ENCODE results near the gene CDK14.

Gene CDK14

DNA sequence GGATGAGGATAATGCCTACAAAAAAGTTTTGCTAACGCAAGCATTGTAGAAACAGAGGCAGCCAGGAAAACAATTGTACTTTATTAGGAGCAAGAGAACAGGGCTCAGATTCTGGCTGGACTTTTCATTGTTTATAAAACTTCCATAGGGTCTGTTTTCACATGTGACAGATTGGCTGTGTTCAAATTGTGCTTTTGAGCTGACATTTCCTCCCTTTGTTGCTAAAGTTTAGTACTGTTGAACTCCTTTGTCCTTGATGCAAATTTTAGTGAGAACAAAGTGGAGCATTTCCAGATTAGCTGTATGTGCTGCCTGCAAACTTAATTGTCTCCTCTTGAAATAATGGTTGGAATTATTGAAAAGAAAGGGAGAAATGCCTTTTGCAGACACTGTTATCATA, 447.1 kb downstream of the CDK14 start:
- no peak for TF ChIP-seq POLR2AphosphoS5 (IDR thresholded peaks at IDR 0.05; ENCODE audit: low read depth)
- TF ChIP-seq, protein P1, sequence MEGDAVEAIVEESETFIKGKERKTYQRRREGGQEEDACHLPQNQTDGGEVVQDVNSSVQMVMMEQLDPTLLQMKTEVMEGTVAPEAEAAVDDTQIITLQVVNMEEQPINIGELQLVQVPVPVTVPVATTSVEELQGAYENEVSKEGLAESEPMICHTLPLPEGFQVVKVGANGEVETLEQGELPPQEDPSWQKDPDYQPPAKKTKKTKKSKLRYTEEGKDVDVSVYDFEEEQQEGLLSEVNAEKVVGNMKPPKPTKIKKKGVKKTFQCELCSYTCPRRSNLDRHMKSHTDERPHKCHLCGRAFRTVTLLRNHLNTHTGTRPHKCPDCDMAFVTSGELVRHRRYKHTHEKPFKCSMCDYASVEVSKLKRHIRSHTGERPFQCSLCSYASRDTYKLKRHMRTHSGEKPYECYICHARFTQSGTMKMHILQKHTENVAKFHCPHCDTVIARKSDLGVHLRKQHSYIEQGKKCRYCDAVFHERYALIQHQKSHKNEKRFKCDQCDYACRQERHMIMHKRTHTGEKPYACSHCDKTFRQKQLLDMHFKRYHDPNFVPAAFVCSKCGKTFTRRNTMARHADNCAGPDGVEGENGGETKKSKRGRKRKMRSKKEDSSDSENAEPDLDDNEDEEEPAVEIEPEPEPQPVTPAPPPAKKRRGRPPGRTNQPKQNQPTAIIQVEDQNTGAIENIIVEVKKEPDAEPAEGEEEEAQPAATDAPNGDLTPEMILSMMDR (IDR thresholded peaks at IDR 0.05; ENCODE audit: insufficient read depth, low read length) = no peak
- TF ChIP-seq, protein P2, sequence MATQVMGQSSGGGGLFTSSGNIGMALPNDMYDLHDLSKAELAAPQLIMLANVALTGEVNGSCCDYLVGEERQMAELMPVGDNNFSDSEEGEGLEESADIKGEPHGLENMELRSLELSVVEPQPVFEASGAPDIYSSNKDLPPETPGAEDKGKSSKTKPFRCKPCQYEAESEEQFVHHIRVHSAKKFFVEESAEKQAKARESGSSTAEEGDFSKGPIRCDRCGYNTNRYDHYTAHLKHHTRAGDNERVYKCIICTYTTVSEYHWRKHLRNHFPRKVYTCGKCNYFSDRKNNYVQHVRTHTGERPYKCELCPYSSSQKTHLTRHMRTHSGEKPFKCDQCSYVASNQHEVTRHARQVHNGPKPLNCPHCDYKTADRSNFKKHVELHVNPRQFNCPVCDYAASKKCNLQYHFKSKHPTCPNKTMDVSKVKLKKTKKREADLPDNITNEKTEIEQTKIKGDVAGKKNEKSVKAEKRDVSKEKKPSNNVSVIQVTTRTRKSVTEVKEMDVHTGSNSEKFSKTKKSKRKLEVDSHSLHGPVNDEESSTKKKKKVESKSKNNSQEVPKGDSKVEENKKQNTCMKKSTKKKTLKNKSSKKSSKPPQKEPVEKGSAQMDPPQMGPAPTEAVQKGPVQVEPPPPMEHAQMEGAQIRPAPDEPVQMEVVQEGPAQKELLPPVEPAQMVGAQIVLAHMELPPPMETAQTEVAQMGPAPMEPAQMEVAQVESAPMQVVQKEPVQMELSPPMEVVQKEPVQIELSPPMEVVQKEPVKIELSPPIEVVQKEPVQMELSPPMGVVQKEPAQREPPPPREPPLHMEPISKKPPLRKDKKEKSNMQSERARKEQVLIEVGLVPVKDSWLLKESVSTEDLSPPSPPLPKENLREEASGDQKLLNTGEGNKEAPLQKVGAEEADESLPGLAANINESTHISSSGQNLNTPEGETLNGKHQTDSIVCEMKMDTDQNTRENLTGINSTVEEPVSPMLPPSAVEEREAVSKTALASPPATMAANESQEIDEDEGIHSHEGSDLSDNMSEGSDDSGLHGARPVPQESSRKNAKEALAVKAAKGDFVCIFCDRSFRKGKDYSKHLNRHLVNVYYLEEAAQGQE (IDR thresholded peaks at IDR 0.05; ENCODE audit: insufficient replicate concordance, low read depth) = no peak
- no peak for TF ChIP-seq SPI1 (IDR thresholded peaks at IDR 0.05; ENCODE audit: borderline replicate concordance, low read depth)
- no peak for TF ChIP-seq GABPA (IDR thresholded peaks at IDR 0.05; ENCODE audit: low read depth)
- DNase-seq (ENCODE audit: low read depth in 1 of 2, low spot score in 1 of 2) = no peak
- H3K4me3 ChIP-seq (replicated peaks; ENCODE audit: insufficient read depth, low read length) = no peak overlapping the region
- no peak overlapping the region for H3K27ac ChIP-seq (replicated peaks)
- H3K27me3 ChIP-seq (ENCODE audit: insufficient read depth, poor library complexity, severe bottlenecking) = no peaks in the 10 kb centered on the region

DNA sequence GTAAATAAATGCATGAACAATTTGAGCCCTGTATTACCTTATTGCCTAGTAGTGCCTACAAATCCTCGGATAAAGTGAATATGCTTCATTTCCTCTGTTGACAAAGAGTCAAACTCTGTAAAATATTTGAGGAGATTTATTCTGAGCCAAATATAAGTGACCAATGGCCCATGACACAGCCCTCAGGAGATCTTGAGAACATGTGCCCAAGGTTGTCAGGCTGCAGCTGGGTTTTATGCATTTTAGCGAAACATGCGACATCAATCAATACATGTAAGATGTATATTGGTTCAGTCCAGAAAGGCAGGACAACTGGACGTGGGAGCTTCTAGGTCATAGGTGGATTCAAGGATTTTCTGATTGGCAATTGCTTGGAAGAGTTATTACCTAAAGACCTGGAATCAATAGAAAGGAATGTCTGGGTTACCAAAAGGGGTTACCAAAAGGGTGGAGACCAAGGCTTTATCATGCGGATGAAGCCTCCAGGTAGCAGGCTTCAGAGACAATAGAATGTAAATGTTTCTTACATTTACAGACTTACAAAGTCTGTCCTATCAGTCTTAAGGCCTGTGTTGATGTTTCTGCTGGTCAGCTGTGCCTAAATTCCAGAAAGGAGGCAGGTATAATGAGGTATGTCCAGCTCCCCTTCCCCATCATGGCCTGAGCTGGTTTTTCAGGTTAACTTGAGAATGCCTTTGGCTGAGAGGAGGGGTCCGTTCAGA, 448.0 kb downstream of the CDK14 start:
- no peak for DNase-seq (ENCODE audit: low read depth in 1 of 2, low spot score in 1 of 2)
- TF ChIP-seq SPI1 (IDR thresholded peaks at IDR 0.05; ENCODE audit: borderline replicate concordance, low read depth) (no peak), POLR2AphosphoS5 (IDR thresholded peaks at IDR 0.05; ENCODE audit: low read depth) (no peak), GABPA (IDR thresholded peaks at IDR 0.05; ENCODE audit: low read depth) (no peak)
- TF ChIP-seq, protein P2 (IDR thresholded peaks at IDR 0.05; ENCODE audit: insufficient replicate concordance, low read depth) = no peak
- TF ChIP-seq, protein P1 (IDR thresholded peaks at IDR 0.05; ENCODE audit: insufficient read depth, low read length) = no peak
- no peaks in the 10 kb centered on the region for H3K27me3 ChIP-seq (ENCODE audit: insufficient read depth, poor library complexity, severe bottlenecking)
- H3K4me3 ChIP-seq (replicated peaks; ENCODE audit: insufficient read depth, low read length) = no peak overlapping the region
- no peak overlapping the region for H3K27ac ChIP-seq (replicated peaks)

DNA sequence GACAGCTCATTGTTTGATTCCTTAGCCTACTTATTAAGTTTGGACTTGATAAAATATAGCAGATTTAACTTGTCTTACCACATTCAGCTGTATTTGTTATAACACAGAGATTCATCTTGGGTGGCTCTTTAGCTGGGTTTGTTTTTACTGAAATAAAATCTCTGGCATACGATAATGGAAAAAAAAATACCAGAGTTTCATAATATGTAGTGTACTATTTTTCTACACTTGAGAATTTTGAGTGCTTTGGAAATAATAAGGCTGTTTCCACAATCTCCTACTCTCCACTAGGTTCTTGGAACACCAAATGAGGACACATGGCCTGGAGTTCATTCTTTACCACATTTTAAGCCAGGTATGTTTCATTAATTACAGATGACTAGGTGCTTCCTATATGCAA, 449.5 kb downstream of the CDK14 start:
- Histone ChIP-seq H3K4me3 (replicated peaks; ENCODE audit: insufficient read depth, low read length) (no peak overlapping the region), H3K27me3 (ENCODE audit: insufficient read depth, poor library complexity, severe bottlenecking) (no peaks in the 10 kb centered on the region), H3K27ac (replicated peaks) (no peak overlapping the region)
- DNase-seq (ENCODE audit: low read depth in 1 of 2, low spot score in 1 of 2) = no peak
- TF ChIP-seq, protein P1 (IDR thresholded peaks at IDR 0.05; ENCODE audit: insufficient read depth, low read length) = no peak
- TF ChIP-seq GABPA (IDR thresholded peaks at IDR 0.05; ENCODE audit: low read depth) (no peak), POLR2AphosphoS5 (IDR thresholded peaks at IDR 0.05; ENCODE audit: low read depth) (no peak), SPI1 (IDR thresholded peaks at IDR 0.05; ENCODE audit: borderline replicate concordance, low read depth) (no peak)
- TF ChIP-seq, protein P2 (IDR thresholded peaks at IDR 0.05; ENCODE audit: insufficient replicate concordance, low read depth) = no peak
